Suppressor macrophage (primary cell): ENCODE measurements around the gene UVSSA.
"Not testable (repeated sequence)": the region's sequence is repeated elsewhere in the genome, so short reads cannot be mapped to it uniquely, and the experiment has no call there.

Source experiments
- DNase-seq, 4 experiments: peaks; one replicate each; pipeline ENCODE4 v3.0.0-alpha.2; 2020 to 2022

UVSSA gene

GRCh38 chr4:1365271-1366178 is 18.5 kb downstream of the UVSSA start:
- DNase-seq = no peak

GRCh38 chr4:1366371-1367229 is 19.6 kb downstream of the UVSSA start:
- DNase-seq = no peak

- no peak for DNase-seq
Measured at GRCh38 chr4:1367230-1367935, 20.4 kb downstream of the UVSSA start.

- DNase-seq = no peak
Measured at GRCh38 chr4:1367936-1368289, 20.9 kb downstream of the UVSSA start.

DNA sequence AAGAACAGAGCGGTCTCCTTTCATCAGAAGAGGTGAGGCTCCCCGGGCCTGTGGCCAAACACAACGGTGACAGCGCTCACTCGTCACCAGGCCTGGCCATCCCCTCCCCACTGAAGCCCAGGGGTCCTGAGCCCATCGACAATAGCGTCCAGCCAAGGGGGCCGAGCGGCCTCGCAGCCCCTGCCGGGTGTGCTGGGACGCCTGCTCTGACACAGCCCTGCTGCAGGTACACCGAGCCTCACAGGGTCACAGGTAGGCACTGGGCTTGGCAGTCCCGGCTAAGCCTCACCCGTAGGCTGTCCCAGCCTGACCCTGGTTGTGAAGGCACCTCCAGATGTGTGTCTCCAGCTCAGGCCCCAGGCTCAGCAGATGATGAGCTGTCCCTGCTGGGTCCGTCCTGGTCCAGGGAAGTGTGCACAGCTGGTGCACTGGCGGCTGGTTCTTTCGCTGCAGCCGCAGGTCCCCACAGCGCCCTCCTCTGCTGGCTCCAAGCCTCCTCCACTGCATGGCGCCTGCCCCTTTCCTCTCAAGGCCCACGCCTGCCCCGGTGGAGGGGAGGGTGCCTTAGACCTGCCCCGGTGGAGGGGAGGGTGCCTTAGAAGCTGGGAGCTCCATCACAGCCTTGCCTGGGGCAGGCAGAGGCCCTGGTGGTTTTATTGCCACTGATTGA is 21.5 kb downstream of the UVSSA start:
- DNase-seq = no peak

DNA sequence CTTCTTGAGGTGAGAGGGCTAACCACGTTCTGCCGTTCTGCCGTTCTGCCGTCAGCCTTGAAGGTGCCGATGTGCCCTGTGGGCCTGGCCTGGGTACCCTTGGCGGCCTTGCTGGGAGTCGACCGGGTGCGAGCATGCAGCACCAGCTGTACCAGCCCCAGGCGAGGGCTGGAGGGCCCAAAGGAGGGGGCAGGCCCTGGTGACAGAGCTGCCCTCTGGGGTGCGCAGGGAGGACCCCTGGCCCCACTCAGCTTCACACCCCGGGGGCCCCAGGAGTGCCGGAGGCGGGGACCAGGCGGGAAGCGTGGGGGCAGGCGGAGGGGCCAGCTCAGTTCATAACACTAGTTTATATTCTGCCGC is 22.1 kb downstream of the UVSSA start:
- no peak for DNase-seq

GRCh38 chr4:1369479-1370079 is 22.6 kb downstream of the UVSSA start:
- no peak for DNase-seq

DNA sequence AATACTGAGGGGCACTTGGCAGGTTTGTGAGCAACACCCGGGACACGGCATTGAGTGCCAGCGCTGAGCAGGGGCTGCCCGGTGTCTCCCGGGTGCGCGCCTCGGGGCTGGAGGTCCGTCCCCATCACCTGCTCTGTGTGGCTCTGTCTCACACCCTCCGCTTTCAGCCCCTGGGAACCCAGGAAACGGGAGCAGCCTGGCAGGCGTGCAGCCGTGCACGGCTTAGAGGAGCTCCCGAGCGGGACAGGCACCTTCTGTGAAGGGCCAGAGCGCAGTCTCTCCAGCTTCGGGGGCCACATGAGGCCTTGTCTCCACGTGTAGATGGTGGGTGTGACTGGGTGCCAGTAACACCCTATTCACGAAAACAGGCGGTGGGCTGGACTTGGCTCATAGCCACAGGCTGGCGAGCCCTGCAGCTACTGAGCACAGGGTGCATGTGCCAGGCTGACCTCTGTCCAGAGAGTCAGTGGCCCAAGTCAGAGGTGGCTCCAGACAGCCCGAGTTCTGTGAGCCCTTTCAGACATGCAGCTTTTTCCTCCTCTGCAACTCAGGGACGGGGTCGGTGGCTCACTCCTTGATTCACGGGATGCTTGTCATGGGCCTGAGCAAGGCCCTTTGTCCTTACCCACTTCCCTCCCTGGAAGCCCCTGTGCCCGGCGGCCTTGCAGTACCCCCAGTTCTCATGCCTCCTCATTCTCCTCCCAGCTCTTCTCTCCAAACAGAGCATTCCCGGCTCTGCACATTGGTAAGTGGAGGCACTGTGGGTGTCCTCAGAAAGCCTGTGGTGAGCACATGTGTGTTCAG is 23.5 kb downstream of the UVSSA start:
- DNase-seq = no peak

GRCh38 chr4:1371176-1372165 is 24.5 kb downstream of the UVSSA start:
- DNase-seq = no peak

GRCh38 chr4:1372576-1372975 is 25.6 kb downstream of the UVSSA start:
- not testable (repeated sequence) for DNase-seq

- no peak for DNase-seq
Measured at GRCh38 chr4:1373892-1374705, 27.1 kb downstream of the UVSSA start.

DNA sequence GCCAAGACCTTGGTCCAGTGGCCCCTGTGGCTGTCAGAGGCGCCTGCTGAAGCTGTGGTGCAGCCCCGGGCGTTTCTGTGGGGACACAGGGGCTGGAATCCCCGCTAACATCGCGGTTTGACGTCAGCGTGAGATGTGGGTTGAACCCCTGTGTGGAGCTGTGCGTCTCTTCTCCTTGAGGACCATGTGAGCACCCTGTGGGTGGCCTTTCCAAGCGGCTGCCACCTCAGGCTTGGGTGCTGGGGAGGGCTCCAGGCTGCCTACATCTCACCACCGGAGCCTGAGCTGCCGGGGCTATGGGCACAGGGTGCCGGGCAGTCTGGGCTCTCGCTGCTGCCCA is 27.7 kb downstream of the UVSSA start:
- no peak for DNase-seq

DNA sequence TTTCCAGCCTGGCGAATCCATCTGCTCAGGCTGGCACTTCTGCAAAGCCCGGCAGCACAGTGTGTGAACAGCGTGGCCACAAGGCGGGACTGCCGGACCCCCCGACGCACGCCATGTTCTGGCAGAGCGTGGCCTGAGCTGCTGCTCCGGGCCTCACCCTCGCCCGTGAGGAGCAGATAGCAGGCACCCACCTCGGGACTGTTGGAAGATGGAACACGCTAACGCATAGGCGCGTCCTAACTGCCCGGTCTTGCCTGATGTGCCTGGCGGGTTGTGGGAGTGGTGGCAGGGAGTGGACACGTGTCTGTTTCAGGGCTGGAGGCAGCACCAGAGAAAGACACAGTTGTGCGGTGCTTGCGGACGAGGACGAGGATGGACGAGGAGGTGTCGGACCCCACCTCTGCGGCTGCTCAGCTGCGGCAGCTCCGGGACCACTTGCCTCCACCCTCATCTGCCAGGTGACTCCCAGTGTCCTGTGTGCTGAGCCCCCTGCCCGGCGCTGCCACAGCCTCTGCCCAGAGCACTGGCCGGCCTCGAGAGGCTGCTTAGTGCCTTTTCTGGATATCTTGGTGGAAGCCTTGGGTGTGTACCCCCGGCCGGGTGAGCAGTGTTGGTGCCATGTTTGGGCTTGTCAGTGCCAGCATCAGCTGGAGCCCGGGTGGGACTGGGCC is 28.2 kb downstream of the UVSSA start:
- no peak for DNase-seq

GRCh38 chr4:1375761-1376322 is 28.8 kb downstream of the UVSSA start:
- no peak for DNase-seq

DNA sequence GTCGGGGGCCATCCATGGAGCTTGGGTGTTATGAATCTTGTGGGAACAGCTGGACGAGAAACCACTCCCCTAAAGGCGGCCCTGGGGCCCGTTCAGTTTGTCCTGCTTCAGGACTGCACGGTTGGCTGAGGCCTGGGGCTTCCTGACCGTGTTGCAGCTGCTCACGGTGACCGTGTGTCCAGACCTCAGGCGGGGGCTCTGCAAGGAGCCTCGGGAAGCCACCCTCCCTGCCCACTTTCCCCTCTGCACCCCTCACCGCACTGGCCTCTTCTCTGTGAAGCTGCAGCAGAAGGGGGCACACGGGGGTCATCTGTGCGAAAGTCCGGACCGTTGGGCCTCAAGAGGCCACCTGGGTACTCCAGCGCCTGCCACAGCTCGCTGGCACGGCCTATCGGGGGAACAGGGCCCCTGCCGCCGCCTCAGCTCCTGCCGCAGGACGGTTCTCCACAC is 29.4 kb downstream of the UVSSA start:
- no peak for DNase-seq

GRCh38 chr4:1376841-1377605 is 30.0 kb downstream of the UVSSA start:
- DNase-seq = no peak

GRCh38 chr4:1377606-1378261 is 30.7 kb downstream of the UVSSA start:
- DNase-seq = no peak
